Esophagus muscularis mucosa (tissue), 4 donors: ENCODE measurements around the gene MIGA2.

Experiments
- EP300 ChIP-seq: sonication (generic); formaldehyde crosslinking; IDR thresholded peaks from one replicate; pipeline ENCODE4 v1.6.1; 2017; ENCODE audit warnings: antibody characterized with exemption
- POLR2A ChIP-seq: fragments of 450-650 bp; IDR thresholded peaks from one replicate; pipeline ENCODE4 v1.6.1; 2017; ENCODE audit warnings: antibody characterized with exemption, moderate library complexity, mild to moderate bottlenecking, low read depth
- POLR2AphosphoS5 ChIP-seq, 2 donors: sonication (generic); formaldehyde crosslinking; IDR thresholded peaks; one replicate each; pipeline ENCODE4 v1.6.1; 2017; ENCODE audit warnings: antibody characterized with exemption in 2 of 2
- TF ChIP-seq, protein P1 (sequence below), 3 experiments: fragments of 200-600 bp in 2 of 3; fragments of 450-650 bp in 1 of 3; sonication (generic) in 2 of 3; IDR thresholded peaks; one replicate each; pipeline ENCODE4 v1.5.1; 2017 to 2019; ENCODE audit warnings: antibody characterized with exemption in 3 of 3, mild to moderate bottlenecking in 2 of 3, moderate library complexity in 1 of 3

- TF ChIP-seq POLR2AphosphoS5 (IDR thresholded peaks at IDR 0.05) (no peak), EP300 (no peak), POLR2A (no peak)
- TF ChIP-seq, protein P1, sequence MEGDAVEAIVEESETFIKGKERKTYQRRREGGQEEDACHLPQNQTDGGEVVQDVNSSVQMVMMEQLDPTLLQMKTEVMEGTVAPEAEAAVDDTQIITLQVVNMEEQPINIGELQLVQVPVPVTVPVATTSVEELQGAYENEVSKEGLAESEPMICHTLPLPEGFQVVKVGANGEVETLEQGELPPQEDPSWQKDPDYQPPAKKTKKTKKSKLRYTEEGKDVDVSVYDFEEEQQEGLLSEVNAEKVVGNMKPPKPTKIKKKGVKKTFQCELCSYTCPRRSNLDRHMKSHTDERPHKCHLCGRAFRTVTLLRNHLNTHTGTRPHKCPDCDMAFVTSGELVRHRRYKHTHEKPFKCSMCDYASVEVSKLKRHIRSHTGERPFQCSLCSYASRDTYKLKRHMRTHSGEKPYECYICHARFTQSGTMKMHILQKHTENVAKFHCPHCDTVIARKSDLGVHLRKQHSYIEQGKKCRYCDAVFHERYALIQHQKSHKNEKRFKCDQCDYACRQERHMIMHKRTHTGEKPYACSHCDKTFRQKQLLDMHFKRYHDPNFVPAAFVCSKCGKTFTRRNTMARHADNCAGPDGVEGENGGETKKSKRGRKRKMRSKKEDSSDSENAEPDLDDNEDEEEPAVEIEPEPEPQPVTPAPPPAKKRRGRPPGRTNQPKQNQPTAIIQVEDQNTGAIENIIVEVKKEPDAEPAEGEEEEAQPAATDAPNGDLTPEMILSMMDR (IDR thresholded peaks at IDR 0.05), result no peak
Measured at GRCh38 chr9:129076640-129077037, 40.2 kb downstream of the MIGA2 start.
